Caco-2 (cell line): ENCODE results near the gene ST8SIA2. TPM values are rescaled to one million over a fixed set of nuclear protein-coding genes. Genes with fewer than 3 reads are reported as not detected.

ENCODE experiments used
- BruUV-seq: library from RNA; stranded (reverse); fragments of 400-500 nt; replicated peaks from 2 replicates; lab custom pipeline; 2021; lab: Mats Ljungman, UMichigan
- CTCF ChIA-PET: fragments of 300-600 bp; sonication (Branson Sonifier 250); formaldehyde crosslinking; loops from one replicate; lab custom pipeline; 2022; ENCODE audit warnings: antibody characterized with exemption; lab: Charles Lee
- POLR2A ChIA-PET: fragments of 300-600 bp; sonication (Branson Sonifier 250); formaldehyde crosslinking; loops from one replicate; lab custom pipeline; 2022; ENCODE audit warnings: antibody characterized with exemption; lab: Charles Lee
- DNase-seq, 2 experiments: peaks; one replicate each; pipeline versions ENCODE4 v3.0.0 to v3.0.0-alpha.2; 2020 to 2022
- H3K27me3 ChIP-seq: replicated peaks from 2 replicates; pipeline ENCODE4 v1.6.0; 2011; ENCODE audit warnings: low read length; ENCODE audit not compliant: control insufficient read depth, insufficient read depth
- H3K36me3 ChIP-seq: 2 replicates; pipeline ENCODE4 v1.5.1; 2011; ENCODE audit warnings: low read length; ENCODE audit not compliant: control insufficient read depth, insufficient read depth
- H3K4me1 ChIP-seq: fragments of 250-450 bp; sonication (Bioruptor Pico); 2 replicates; pipeline ENCODE4 v1.5.1; 2020; ENCODE audit warnings: mild to moderate bottlenecking
- H3K4me3 ChIP-seq: 2 replicates; pipeline ENCODE4 v1.5.1; 2011; ENCODE audit warnings: low read depth, mild to moderate bottlenecking, control low read depth, low read length
- H3K9me3 ChIP-seq: fragments of 250-450 bp; sonication (Bioruptor Pico); 2 replicates; pipeline ENCODE4 v1.5.1; 2020; ENCODE audit warnings: mild to moderate bottlenecking, moderate library complexity
- H3K27ac Mint-ChIP-seq: one replicate; pipeline ENCODE4 v1.8.0; 2022; ENCODE audit warnings: mixed read lengths; ENCODE audit not compliant: unreplicated experiment
- H3K27me3 Mint-ChIP-seq: one replicate; pipeline ENCODE4 v1.8.0; 2022; ENCODE audit warnings: mixed read lengths; ENCODE audit not compliant: insufficient read depth, unreplicated experiment
- H3K36me3 Mint-ChIP-seq: one replicate; pipeline ENCODE4 v1.8.0; 2022; ENCODE audit warnings: mild to moderate bottlenecking, mixed read lengths; ENCODE audit not compliant: insufficient read depth, unreplicated experiment
- H3K4me1 Mint-ChIP-seq: one replicate; pipeline ENCODE4 v1.8.0; 2022; ENCODE audit warnings: low read depth, mixed read lengths; ENCODE audit not compliant: unreplicated experiment
- H3K4me3 Mint-ChIP-seq: one replicate; pipeline ENCODE4 v1.8.0; 2022; ENCODE audit warnings: mild to moderate bottlenecking, moderate library complexity, mixed read lengths; ENCODE audit not compliant: unreplicated experiment
- H3K9me3 Mint-ChIP-seq: one replicate; pipeline ENCODE4 v1.8.0; 2022; ENCODE audit warnings: mixed read lengths; ENCODE audit not compliant: unreplicated experiment
- CTCF ChIP-seq, 2 experiments: fragments of 200-600 bp in 1 of 2; IDR thresholded peaks; 1 replicate in 1 of 2; 2 replicates in 1 of 2; pipeline versions ENCODE4 v1.5.1 to v1.8.0; 2011 to 2022; ENCODE audit warnings: antibody characterized with exemption in 1 of 2, control low read depth in 1 of 2, inconsistent platforms in 1 of 2, low read depth in 1 of 2, low read length in 1 of 2, mild to moderate bottlenecking in 1 of 2, moderate library complexity in 1 of 2; ENCODE audit not compliant: insufficient read depth in 1 of 2, severe bottlenecking in 1 of 2, unreplicated experiment in 1 of 2
- intact Hi-C: fragments of 100-400 bp; cut with micrococcal nuclease; formaldehyde crosslinking; loops from one replicate; pipeline ENCODE4 v1.10.0; 2022; ENCODE audit not compliant: unreplicated experiment
- total RNA-seq: library from RNA; stranded (reverse); gene quantifications from 2 replicates; pipeline ENCODE4 v1.2.3, GENCODE V29; 2022

Gene ST8SIA2
- total RNA-seq, 1 experiment from 2014 or later: not detected

GRCh38 chr15:92421976-92422375 lies 28.3 kb downstream of the ST8SIA2 start:
- H3K27me3 ChIP-seq: no peaks in the 10 kb centered on the region
- no TSS peak for BruUV-seq

GRCh38 chr15:92425578-92426225 lies 32.0 kb downstream of the ST8SIA2 start:
- Histone ChIP-seq H3K4me1 (peaks cover 3% of the 10 kb centered on the region; the same call in 1 of the 2 replicates), H3K27me3 (no peaks in the 10 kb centered on the region)
- DNase-seq: no peak

More at GRCh38 chr15:92421976-92422375, 28.3 kb downstream of the ST8SIA2 start:
- Mint-ChIP-seq H3K4me1 (no peaks in the 10 kb centered on the region), H3K27ac (no peak overlapping the region), H3K36me3 (no peaks in the 10 kb centered on the region), H3K9me3 (no peaks in the 10 kb centered on the region), H3K4me3 (no peak overlapping the region), H3K27me3 (peaks cover 19% of the 10 kb centered on the region)
- DNase-seq: no peak
- intact Hi-C loops: no loop called here
- no peaks in the 10 kb centered on the region for H3K9me3 ChIP-seq
- POLR2A ChIA-PET: no interaction called here
- CTCF ChIA-PET: interaction anchor here (0.6 kb wide), 1 partner anchor 728 kb away, joined by 5 read pairs; no protein-coding TSS in a partner anchor
- no peaks in the 10 kb centered on the region for H3K36me3 ChIP-seq
- H3K4me3 ChIP-seq: no peak overlapping the region
- TF ChIP-seq CTCF (IDR thresholded peaks at IDR 0.05; ENCODE audit: insufficient read depth in 1 of 2, low read depth in 1 of 2, low read length in 1 of 2, severe bottlenecking in 1 of 2, unreplicated experiment in 1 of 2): no peak
- H3K4me1 ChIP-seq: no peaks in the 10 kb centered on the region

More at GRCh38 chr15:92425578-92426225, 32.0 kb downstream of the ST8SIA2 start:
- H3K27ac Mint-ChIP-seq: no peak overlapping the region
- BruUV-seq: no TSS peak
- intact Hi-C loops: no loop called here
- H3K4me1 Mint-ChIP-seq: no peaks in the 10 kb centered on the region
- TF ChIP-seq CTCF (IDR thresholded peaks at IDR 0.05; ENCODE audit: insufficient read depth in 1 of 2, low read depth in 1 of 2, low read length in 1 of 2, severe bottlenecking in 1 of 2, unreplicated experiment in 1 of 2): no peak
- POLR2A ChIA-PET: no interaction called here
- no peaks in the 10 kb centered on the region for H3K9me3 Mint-ChIP-seq
- no peaks in the 10 kb centered on the region for H3K36me3 Mint-ChIP-seq
- H3K36me3 ChIP-seq: no peaks in the 10 kb centered on the region
- CTCF ChIA-PET: no interaction called here
- no peak overlapping the region for H3K4me3 ChIP-seq
- peaks cover 17% of the 10 kb centered on the region for H3K27me3 Mint-ChIP-seq
- no peaks in the 10 kb centered on the region for H3K9me3 ChIP-seq
- no peak overlapping the region for H3K4me3 Mint-ChIP-seq
